Measurements from ENCODE around the gene PSMB4. TPM values are rescaled to one million over a fixed set of nuclear protein-coding genes. Genes with fewer than 3 reads are reported as not detected.

The PSMB4 gene
- total RNA-seq, 1 experiment from 2014 or later = 565 TPM

- intact Hi-C loops (cut with micrococcal nuclease; ENCODE audit: unreplicated experiment) = no loop called here
- no peaks in the 10 kb centered on the region for H3K36me3 ChIP-seq (ENCODE audit: insufficient read depth, low read length, poor library complexity, severe bottlenecking)
- no peaks in the 10 kb centered on the region for H3K27me3 ChIP-seq (replicated peaks; ENCODE audit: insufficient read depth, low read depth, low read length, poor library complexity)
- CTCF ChIA-PET = interaction anchor here (0.5 to 0.6 kb wide), 2 partner anchors 15 to 444 kb away, joined by 3 to 4 read pairs; no protein-coding TSS in a partner anchor
- peaks cover 3% of the 10 kb centered on the region for H3K4me1 ChIP-seq (ENCODE audit: insufficient read depth, low read length, poor library complexity, severe bottlenecking)
- TF ChIP-seq EZH2 (IDR thresholded peaks at IDR 0.05; ENCODE audit: borderline replicate concordance, low read depth, low read length, poor library complexity, severe bottlenecking) (no peak), CTCF (conservative IDR thresholded peaks at IDR 0.05; ENCODE audit: low read depth, low read length) (no peak)
- peaks cover 3% of the 10 kb centered on the region for H3K9me3 ChIP-seq (ENCODE audit: low read depth, low read length, poor library complexity, severe bottlenecking)
- no peak overlapping the region for H3K27ac ChIP-seq (ENCODE audit: low read depth, low read length, poor library complexity, severe bottlenecking)
- no TSS peak for BruUV-seq (replicated peaks)
- no peak for DNase-seq (ENCODE audit: low spot score)
- POLR2A ChIA-PET (ENCODE audit: low non-redundant PET) = no interaction called here
- H3K4me3 ChIP-seq (ENCODE audit: low read depth, low read length, poor library complexity, severe bottlenecking) = no peak overlapping the region
Observed at GRCh38 chr1:151364996-151365395, 34.4 kb upstream of the PSMB4 start.

- no peak overlapping the region for H3K27ac ChIP-seq (ENCODE audit: low read depth, low read length, poor library complexity, severe bottlenecking)
- H3K36me3 ChIP-seq (ENCODE audit: insufficient read depth, low read length, poor library complexity, severe bottlenecking) = no peaks in the 10 kb centered on the region
- H3K4me1 ChIP-seq (ENCODE audit: insufficient read depth, low read length, poor library complexity, severe bottlenecking) = peaks cover 30% of the 10 kb centered on the region
- H3K9me3 ChIP-seq (ENCODE audit: low read depth, low read length, poor library complexity, severe bottlenecking) = no peaks in the 10 kb centered on the region
- no TSS peak for BruUV-seq (replicated peaks)
- TF ChIP-seq CTCF (conservative IDR thresholded peaks at IDR 0.05; ENCODE audit: low read depth, low read length) (no peak), EZH2 (IDR thresholded peaks at IDR 0.05; ENCODE audit: borderline replicate concordance, low read depth, low read length, poor library complexity, severe bottlenecking) (no peak)
- CTCF ChIA-PET = no interaction called here
- intact Hi-C loops (cut with micrococcal nuclease; ENCODE audit: unreplicated experiment) = no loop called here
- no peak overlapping the region for H3K4me3 ChIP-seq (ENCODE audit: low read depth, low read length, poor library complexity, severe bottlenecking)
- POLR2A ChIA-PET (ENCODE audit: low non-redundant PET) = interaction anchor here (0.6 kb wide), 1 partner anchor 32 kb away, joined by 6 read pairs; the partner anchor contains the start of gene PSMB4
- DNase-seq (ENCODE audit: low spot score) = no peak
- no peaks in the 10 kb centered on the region for H3K27me3 ChIP-seq (replicated peaks; ENCODE audit: insufficient read depth, low read depth, low read length, poor library complexity)
Observed at GRCh38 chr1:151367658-151368392, 31.5 kb upstream of the PSMB4 start.

GRCh38 chr1:151368393-151369301 lies 30.7 kb upstream of the PSMB4 start:
- Histone ChIP-seq H3K4me3 (ENCODE audit: low read depth, low read length, poor library complexity, severe bottlenecking) (no peak overlapping the region), H3K27ac (ENCODE audit: low read depth, low read length, poor library complexity, severe bottlenecking) (no peak overlapping the region), H3K9me3 (ENCODE audit: low read depth, low read length, poor library complexity, severe bottlenecking) (no peaks in the 10 kb centered on the region), H3K36me3 (ENCODE audit: insufficient read depth, low read length, poor library complexity, severe bottlenecking) (no peaks in the 10 kb centered on the region), H3K4me1 (ENCODE audit: insufficient read depth, low read length, poor library complexity, severe bottlenecking) (peaks cover 30% of the 10 kb centered on the region), H3K27me3 (replicated peaks; ENCODE audit: insufficient read depth, low read depth, low read length, poor library complexity) (no peaks in the 10 kb centered on the region)
- DNase-seq (ENCODE audit: low spot score) = no peak
- ChIA-PET CTCF (interaction anchor here (0.6 kb wide), 1 partner anchor 324 kb away, joined by 9 read pairs; no protein-coding TSS in a partner anchor), POLR2A (ENCODE audit: low non-redundant PET) (interaction anchor here (0.6 kb wide), 1 partner anchor 31 kb away, joined by 6 read pairs; the partner anchor contains the start of gene PSMB4)
- no TSS peak for BruUV-seq (replicated peaks)
- intact Hi-C loops (cut with micrococcal nuclease; ENCODE audit: unreplicated experiment) = no loop called here
- no peak for TF ChIP-seq CTCF (conservative IDR thresholded peaks at IDR 0.05; ENCODE audit: low read depth, low read length)
- TF ChIP-seq EZH2 (IDR thresholded peaks at IDR 0.05; ENCODE audit: borderline replicate concordance, low read depth, low read length, poor library complexity, severe bottlenecking) = no peak
